Upper lobe of right lung (tissue), 1 donor: ENCODE measurements around the gene IL6R. TPM values are rescaled to one million over a fixed set of nuclear protein-coding genes. Genes with fewer than 3 reads are reported as not detected.

Experiments
- ATAC-seq: fragments of 200-7000 bp; cut with Tn5 transposase; one replicate; pipeline ENCODE4 v1.9.1; 2020; ENCODE audit warnings: mild to moderate bottlenecking, moderate library complexity
- DNase-seq: peaks from one replicate; pipeline ENCODE4 v3.0.0-alpha.2; 2020
- H3K27ac ChIP-seq: fragments of 200-600 bp; one replicate; pipeline ENCODE4 v1.8.0; 2022
- H3K27me3 ChIP-seq: fragments of 200-600 bp; one replicate; pipeline ENCODE4 v1.8.0; 2022; ENCODE audit warnings: mild to moderate bottlenecking
- H3K36me3 ChIP-seq: fragments of 200-600 bp; one replicate; pipeline ENCODE4 v1.8.0; 2022
- H3K4me1 ChIP-seq: fragments of 200-600 bp; one replicate; pipeline ENCODE4 v1.8.0; 2022
- H3K4me3 ChIP-seq: fragments of 200-600 bp; one replicate; pipeline ENCODE4 v1.8.0; 2022; ENCODE audit warnings: mild to moderate bottlenecking
- H3K9me3 ChIP-seq: fragments of 200-600 bp; one replicate; pipeline ENCODE4 v1.8.0; 2022
- intact Hi-C: fragments of 100-400 bp; cut with DNase I; formaldehyde crosslinking; loops from one replicate; pipeline ENCODE4 v1.11.0; 2022
- total RNA-seq: library from RNA; stranded (reverse); fragmentation: NEBNext Ultra II Directional; extraction: Animal tissue kit (Norgen Biotek cat#: 25700); gene quantifications from one replicate; pipeline ENCODE4 v1.2.1, GENCODE V29; 2021
- TF ChIP-seq, protein P1 (sequence below): fragments of 200-600 bp; IDR thresholded peaks from one replicate; pipeline ENCODE4 v1.8.0; 2022; ENCODE audit warnings: antibody characterized with exemption
- donor health status: DM: no; HTN: yes; CAD: no; lungs with severe emphysema.

IL6R gene
- total RNA-seq, 1 donor from 2014 or later, result 60.2 TPM

DNA sequence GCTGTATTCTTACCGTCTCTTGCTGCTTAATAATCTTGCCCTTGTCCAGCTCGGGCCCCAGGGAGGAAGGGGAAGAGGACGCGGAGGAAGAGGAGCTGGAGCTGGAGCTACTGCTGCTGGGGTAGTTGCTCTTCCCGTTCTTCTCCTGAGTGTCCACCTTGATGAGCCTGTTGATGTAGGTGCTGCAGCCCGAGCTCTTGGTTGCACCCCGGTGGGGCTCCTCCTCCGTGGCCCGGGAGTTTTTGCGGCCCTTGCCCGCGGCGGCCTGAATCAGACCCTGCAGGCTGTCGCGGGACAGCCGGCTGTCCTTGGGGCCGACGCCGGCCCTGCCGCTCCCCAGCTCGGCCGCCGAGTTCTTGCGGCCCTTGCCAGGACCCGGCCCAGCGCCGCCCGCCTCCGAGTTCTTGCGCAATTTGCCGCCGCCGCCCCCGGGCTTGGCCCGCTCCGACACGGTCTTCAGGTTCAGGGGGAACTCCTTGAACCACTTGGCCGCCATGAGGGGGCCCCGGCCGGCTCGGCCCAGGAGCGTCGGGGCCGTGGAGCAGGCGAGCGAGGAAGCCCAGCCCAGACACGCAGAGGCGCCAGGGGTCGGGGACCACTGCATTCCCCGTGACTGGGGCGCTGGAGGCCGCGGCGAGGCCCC is 96.4 kb downstream of the IL6R start:
- Histone ChIP-seq H3K27ac (peak overlapping the region; percentile 84), H3K27me3 (no peaks in the 10 kb centered on the region), H3K36me3 (peaks cover 11% of the 10 kb centered on the region), H3K4me1 (peaks cover 26% of the 10 kb centered on the region), H3K4me3 (peak overlapping the region; percentile 61), H3K9me3 (no peaks in the 10 kb centered on the region)
- TF ChIP-seq, protein P1, sequence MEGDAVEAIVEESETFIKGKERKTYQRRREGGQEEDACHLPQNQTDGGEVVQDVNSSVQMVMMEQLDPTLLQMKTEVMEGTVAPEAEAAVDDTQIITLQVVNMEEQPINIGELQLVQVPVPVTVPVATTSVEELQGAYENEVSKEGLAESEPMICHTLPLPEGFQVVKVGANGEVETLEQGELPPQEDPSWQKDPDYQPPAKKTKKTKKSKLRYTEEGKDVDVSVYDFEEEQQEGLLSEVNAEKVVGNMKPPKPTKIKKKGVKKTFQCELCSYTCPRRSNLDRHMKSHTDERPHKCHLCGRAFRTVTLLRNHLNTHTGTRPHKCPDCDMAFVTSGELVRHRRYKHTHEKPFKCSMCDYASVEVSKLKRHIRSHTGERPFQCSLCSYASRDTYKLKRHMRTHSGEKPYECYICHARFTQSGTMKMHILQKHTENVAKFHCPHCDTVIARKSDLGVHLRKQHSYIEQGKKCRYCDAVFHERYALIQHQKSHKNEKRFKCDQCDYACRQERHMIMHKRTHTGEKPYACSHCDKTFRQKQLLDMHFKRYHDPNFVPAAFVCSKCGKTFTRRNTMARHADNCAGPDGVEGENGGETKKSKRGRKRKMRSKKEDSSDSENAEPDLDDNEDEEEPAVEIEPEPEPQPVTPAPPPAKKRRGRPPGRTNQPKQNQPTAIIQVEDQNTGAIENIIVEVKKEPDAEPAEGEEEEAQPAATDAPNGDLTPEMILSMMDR, result no peak
- ATAC-seq, result peak; percentile 81
- peak; percentile 90 for DNase-seq
- intact Hi-C loops, result no loop called here

DNA sequence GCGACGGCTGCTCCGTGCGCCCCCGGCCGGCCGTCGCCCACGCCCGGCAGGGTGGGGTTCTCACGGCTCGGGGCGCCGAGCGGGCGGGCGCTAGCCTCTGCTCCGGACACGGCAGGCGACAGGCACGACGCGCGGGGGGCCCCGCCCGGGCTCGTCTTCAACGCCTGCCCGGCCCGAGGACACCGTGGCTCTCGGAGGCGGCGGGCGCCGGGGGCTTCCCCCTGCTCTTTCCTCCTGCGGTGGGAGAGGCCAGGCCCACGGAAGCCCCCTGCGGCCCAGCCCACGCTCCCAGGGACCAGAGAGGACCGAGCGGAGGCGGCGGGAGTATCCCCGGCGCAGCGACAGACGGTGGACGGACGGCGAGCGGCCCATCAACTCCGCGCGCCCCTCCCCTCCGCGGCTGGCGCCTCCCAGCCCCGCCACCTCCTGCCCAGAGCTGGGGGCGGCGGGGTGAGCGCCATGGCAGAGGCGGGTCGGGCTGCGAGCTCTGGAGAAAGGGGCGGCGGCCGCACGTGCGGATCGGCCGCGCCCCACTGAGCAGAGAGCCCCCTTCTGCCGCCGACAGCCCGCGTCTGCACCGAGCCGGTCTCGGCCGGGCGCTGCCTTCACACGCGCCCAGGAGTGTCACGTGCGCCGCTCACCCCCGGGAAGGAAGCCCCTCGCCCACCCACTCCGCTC is 97.1 kb downstream of the IL6R start, which contains the start of the genes SHE and TDRD10:
TSS of gene SHE (minus strand) at position 347 of the 678 bp plus-strand sequence. CDS start 386 bp downstream, outside the sequence.
TSS of gene TDRD10 (plus strand) at position 154 of the 678 bp plus-strand sequence. CDS start 4,685 bp downstream, outside the sequence.
- H3K27me3 ChIP-seq, result no peaks in the 10 kb centered on the region
- H3K4me3 ChIP-seq, result peak within 1 kb of the TSS; percentile 61
- intact Hi-C loops, result no loop called here
- H3K9me3 ChIP-seq, result no peaks in the 10 kb centered on the region
- peaks cover 11% of the 10 kb centered on the region for H3K36me3 ChIP-seq
- H3K27ac ChIP-seq, result peak within 1 kb of the TSS; percentile 84
- ATAC-seq (peak; percentile 85), DNase-seq (peak; percentile 80)
- TF ChIP-seq, protein P1, result no peak
- peaks cover 22% of the 10 kb centered on the region for H3K4me1 ChIP-seq

DNA sequence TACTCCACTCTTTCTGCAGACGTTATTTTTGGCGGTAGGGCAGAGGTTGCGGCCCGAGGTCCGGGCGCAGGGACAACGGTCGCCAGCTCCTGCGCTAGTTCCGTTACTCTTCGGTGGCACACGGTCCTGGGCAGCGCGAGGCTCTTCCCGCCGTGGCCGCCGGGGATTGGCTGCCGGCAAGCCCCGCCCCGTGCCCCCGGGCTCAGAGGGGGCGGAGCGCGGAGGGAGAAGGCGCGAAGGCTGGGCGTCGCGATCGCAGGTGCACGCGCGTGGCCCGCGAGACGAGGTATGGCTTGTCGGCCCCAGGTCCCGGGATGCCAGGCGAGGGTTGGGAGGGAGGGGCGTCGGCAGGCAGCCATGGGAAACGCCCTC is 97.6 kb downstream of the IL6R start:
- no peaks in the 10 kb centered on the region for H3K27me3 ChIP-seq
- TF ChIP-seq, protein P1, result no peak
- peaks cover 16% of the 10 kb centered on the region for H3K4me1 ChIP-seq
- DNase-seq (no peak), ATAC-seq (peak; percentile 26)
- H3K4me3 ChIP-seq, result peak overlapping the region; percentile 61
- H3K9me3 ChIP-seq, result no peaks in the 10 kb centered on the region
- peaks cover 11% of the 10 kb centered on the region for H3K36me3 ChIP-seq
- H3K27ac ChIP-seq, result peak overlapping the region; percentile 84
- intact Hi-C loops, result no loop called here

DNA sequence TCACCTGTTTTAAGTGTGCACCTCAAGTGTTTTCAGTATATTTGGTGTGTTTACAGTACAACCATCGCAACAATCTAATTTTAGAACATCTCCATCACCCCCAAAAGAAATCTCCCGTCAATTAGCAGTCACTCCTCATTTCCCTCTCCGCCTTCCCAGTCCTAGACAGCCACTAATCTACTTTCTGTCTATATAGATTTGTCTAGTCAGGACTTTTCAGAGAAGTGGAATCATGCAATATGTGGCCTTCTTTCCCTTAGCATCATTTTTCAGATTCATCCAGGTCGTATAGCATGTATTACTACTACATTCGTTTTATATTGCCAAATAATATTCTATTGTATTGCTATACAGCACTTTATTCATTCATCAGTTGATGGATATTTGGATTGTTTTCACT is 98.8 kb downstream of the IL6R start:
- Histone ChIP-seq H3K27me3 (no peaks in the 10 kb centered on the region), H3K9me3 (no peaks in the 10 kb centered on the region), H3K4me3 (no peak overlapping the region), H3K4me1 (peaks cover 12% of the 10 kb centered on the region), H3K36me3 (peaks cover 4% of the 10 kb centered on the region), H3K27ac (no peak overlapping the region)
- no peak for ATAC-seq
- TF ChIP-seq, protein P1, result no peak
- intact Hi-C loops, result no loop called here
- no peak for DNase-seq

DNA sequence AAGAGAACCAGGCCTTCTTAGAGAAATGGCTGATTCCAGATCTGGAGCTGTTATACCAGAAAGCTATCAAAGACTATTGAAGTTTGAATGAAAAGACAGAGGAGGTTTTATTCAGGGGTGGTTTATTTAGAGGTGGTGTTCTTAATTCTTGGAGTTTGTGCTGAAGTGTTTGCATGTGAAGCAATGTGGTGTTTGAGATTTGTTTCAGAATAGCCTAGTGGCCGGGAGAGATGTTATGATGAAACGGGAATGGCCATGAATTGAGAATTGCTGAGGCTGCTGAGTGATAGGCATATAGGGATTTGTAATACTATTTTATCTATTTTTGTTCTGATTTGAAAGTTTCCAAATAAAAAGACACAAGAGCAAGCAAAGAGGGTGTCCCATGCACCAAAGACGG is 107.6 kb downstream of the IL6R start:
- Histone ChIP-seq H3K36me3 (no peaks in the 10 kb centered on the region), H3K4me1 (no peaks in the 10 kb centered on the region), H3K4me3 (no peak overlapping the region), H3K9me3 (no peaks in the 10 kb centered on the region), H3K27ac (no peak overlapping the region), H3K27me3 (no peaks in the 10 kb centered on the region)
- intact Hi-C loops, result no loop called here
- TF ChIP-seq, protein P1, result no peak
- ATAC-seq (peak; percentile 47), DNase-seq (no peak)
